Erythroblast (primary cell): ENCODE results near the gene P2RY1.
"Not testable (repeated sequence)": the region's sequence is repeated elsewhere in the genome, so short reads cannot be mapped to it uniquely, and the experiment has no call there.

Source experiments
- DNase-seq, 2 experiments: peaks; one replicate each; lab custom pipeline; 2025; lab: John Stamatoyannopoulos, UW
- GATA1 ChIP-seq: IDR thresholded peaks from 2 replicates; pipeline ENCODE4 v1.6.1; 2011; ENCODE audit warnings: low read depth, mild to moderate bottlenecking, control low read depth, low read length, moderate library complexity
- POLR2A ChIP-seq: IDR thresholded peaks from 2 replicates; pipeline ENCODE4 v1.6.1; 2011; ENCODE audit warnings: mild to moderate bottlenecking, low read length

The P2RY1 gene

DNA sequence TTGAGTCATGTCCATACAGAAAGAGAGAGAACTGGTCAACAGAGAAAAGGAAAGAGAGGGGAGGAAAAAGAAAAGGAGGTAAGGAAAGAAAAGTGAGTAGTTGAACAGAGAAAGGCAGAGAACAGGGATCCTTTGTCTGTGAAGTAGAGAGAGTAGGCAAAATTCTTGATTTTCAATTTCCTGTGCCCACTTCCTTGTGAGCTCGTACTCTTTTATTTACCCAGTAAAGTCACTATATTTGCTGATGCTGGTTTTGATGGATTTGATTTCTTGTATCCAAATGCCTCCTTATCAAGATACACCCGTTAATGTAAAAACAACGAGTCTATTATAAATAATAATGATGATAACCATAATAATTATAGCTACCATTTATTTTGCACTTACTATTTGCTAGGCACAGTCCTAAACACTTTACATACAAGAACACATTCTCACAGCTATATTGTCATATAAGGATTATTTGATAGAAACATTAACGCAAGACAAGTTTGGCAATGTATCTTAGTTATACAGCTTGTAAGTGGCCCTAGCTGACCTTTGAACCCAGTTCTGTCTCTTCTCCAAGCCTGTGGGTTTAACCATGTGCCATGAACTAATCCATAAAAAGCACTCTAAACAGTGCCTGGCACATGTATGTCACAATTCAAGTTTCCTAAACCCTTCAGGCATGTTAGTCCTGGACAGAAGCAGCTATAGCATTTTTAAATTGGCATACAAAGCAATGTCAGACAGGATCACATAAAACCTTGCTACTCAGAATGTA, 6.7 kb upstream of the P2RY1 start:
- no peak for DNase-seq
- TF ChIP-seq POLR2A (no peak), GATA1 (no peak)

DNA sequence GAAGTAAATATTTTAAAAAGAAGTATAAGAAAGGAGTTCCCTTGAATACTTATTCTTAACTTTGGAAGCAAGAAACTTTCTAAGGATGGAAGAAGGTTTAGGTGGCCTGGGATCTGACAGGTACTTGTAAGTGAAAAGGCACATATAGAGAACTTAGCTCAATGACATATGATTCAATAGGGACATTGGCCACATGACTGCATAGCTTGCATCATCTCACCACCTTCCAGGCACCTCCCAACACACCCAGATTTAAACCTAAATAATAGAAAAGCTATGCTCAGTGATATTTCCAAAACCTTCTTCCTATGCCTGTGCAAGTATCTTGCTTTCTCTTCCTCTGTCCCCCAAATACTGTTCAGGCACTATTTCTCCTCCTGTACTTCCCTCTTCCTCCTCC, 4.7 kb upstream of the P2RY1 start:
- DNase-seq, result peak; percentile 10 to 59
- TF ChIP-seq POLR2A, result no peak
- no peak for TF ChIP-seq GATA1

DNA sequence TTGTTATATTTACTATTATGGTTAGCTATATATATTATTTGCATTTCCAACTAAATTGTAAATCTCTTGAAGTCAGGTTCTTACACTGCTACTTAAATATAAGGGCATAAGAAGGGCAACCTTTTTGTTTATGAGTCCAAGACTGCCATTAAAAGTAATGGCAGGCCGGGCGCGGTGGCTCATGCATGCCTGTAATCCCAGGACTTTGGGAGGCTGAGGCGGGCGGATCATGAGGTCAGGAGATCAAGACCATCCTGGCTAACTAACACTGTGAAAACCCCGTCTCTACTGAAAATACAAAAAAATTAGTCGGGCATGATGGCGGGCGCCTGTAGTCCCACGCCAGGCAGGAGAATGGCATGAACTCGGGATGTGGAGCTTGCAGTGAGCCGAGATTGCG, 2.9 kb upstream of the P2RY1 start:
- TF ChIP-seq GATA1 (no peak), POLR2A (no peak)
- no peak for DNase-seq

DNA sequence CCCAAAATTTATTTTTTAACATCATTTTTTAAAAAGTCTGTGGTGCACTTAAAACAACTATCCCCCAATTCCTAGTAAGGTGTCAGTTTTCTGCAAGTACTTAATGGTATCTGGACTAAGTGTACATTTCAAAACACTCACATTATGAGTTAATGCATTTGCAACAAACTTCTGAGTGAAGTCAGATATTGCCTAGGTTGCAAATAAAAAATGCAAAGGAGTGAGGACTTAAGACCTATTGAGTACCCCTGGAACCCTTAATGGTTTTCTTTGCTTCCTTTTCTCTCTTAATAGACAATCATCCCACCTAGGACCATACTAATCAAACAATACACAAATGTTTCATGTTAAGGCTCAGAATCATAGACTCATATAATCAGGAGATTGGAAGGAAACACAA, 1.8 kb upstream of the P2RY1 start:
- DNase-seq, result no peak
- TF ChIP-seq POLR2A, result no peak
- no peak for TF ChIP-seq GATA1

DNA sequence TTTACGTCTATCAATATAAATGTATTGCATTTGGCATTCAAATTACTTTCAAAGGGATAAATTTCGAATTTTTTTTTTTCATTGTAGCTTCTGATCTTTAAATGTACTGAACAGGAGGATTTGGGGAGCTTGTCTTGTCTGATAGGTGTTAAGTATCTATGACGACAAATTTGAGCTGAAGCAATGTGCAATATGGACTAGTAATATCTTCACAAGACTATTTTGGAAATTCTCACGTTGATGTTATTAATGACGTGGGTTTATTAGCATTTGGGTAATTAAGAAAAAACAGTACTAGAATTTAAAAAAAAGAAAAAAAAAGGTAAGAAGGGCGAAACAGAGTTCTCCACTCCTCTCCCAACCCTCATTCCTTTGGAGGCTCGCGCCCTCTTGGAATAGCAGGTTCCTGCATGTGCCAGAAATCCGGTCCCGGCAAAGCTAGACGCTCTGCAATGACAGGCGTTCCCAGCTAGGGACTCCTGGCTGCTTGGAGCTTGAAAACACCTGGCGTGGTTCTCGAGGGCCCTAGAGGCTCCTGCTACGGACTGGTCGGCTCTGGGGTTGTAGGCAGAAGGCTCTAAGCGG, 648 bp upstream of the P2RY1 start:
- peak in 1 of 2 experiments; percentile 45 for DNase-seq
- TF ChIP-seq POLR2A (no peak), GATA1 (no peak)

DNA sequence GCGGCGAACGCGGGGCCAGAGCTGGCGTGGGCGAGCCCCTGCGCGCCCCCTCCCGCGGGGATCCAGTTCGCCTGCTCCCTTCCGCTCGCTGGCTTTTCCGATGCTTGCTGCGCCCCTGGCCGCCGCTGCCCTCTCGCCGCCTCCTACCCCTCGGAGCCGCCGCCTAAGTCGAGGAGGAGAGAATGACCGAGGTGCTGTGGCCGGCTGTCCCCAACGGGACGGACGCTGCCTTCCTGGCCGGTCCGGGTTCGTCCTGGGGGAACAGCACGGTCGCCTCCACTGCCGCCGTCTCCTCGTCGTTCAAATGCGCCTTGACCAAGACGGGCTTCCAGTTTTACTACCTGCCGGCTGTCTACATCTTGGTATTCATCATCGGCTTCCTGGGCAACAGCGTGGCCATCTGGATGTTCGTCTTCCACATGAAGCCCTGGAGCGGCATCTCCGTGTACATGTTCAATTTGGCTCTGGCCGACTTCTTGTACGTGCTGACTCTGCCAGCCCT, 721 bp downstream of the P2RY1 start:
- peak; percentile 67 to 77 for DNase-seq
- no peak for TF ChIP-seq GATA1
- TF ChIP-seq POLR2A, result no peak

DNA sequence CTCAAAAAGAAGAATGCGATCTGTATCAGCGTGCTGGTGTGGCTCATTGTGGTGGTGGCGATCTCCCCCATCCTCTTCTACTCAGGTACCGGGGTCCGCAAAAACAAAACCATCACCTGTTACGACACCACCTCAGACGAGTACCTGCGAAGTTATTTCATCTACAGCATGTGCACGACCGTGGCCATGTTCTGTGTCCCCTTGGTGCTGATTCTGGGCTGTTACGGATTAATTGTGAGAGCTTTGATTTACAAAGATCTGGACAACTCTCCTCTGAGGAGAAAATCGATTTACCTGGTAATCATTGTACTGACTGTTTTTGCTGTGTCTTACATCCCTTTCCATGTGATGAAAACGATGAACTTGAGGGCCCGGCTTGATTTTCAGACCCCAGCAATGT, 1.3 kb downstream of the P2RY1 start:
- DNase-seq, result no peak
- TF ChIP-seq GATA1 (no peak), POLR2A (no peak)

DNA sequence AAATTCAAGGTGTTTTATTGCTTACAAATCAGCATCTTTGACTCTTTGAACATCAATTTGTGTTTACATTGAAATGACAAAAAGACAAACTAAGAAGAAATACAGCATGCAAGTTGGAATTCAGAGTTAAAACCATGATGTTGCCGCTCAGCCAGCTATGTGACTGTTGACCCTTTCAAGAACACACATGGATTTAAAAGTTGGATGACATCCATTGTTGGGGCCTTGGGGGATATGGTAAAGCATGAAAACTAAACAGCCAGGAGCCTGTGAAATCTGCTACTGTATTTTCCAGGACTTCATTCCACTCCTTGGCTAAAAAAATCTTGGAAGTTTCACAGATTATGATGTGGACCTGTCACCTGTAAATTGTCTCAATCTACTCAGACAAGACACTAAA, 4.6 kb downstream of the P2RY1 start:
- no peak for TF ChIP-seq GATA1
- TF ChIP-seq POLR2A, result no peak
- DNase-seq, result no peak

DNA sequence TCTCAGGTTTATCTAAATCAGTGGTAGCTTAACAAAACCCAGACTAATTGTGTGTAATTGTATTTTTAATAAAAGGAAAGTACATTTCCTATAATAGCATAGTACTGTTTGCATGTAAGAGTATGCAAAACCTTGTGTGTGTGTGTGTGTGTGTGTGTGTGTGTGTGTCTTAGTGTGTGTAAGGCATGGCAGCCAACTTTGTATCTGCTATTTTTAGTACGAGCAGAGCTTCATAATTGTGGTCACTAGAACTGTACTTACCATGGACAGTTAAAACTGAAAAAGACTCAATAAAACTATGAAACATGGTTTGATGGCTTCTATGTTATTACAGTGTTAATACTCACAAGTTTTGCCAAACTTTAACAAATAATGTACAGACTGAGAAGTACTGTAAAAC, 6.2 kb downstream of the P2RY1 start:
- TF ChIP-seq POLR2A (no peak), GATA1 (no peak)
- DNase-seq, result no peak

DNA sequence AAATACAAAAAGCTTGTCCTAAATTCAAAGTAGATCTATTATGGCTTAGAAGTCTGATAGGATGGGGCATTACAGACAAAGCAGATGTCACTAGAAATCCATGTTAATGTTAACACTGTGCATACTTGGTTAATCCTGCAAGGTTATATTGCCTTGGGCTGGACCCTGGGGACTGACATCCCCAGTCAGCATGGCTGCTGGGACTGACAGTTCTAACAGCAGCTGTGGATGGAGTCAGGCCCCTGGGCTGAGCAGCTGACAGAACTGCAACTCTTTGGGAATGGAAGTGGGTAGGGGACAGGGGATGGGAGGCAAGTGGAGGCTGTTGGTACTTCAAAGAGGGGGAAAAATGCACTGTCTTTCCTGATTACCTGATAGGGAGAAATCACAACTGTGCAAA, 7.5 kb downstream of the P2RY1 start:
- no peak for TF ChIP-seq POLR2A
- DNase-seq, result no peak

DNA sequence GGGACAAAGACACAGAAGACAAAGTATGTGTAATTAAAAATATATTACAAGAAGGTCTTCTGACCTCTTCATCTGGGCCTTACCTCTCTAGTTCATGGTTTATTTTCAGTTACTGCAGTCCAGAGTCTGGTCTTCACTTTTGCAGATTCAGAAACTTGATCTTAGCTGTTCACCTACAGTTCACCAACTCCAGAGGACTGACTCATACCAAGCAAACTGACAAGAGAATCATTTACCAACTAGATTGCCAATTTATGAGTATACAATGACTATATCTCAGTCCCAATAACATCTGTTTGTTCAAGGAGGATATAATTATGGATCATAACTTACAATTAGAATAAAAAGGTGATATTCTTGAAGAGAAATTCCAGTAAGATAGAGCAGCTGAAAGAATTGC, 9.0 kb downstream of the P2RY1 start:
- no peak for DNase-seq

DNA sequence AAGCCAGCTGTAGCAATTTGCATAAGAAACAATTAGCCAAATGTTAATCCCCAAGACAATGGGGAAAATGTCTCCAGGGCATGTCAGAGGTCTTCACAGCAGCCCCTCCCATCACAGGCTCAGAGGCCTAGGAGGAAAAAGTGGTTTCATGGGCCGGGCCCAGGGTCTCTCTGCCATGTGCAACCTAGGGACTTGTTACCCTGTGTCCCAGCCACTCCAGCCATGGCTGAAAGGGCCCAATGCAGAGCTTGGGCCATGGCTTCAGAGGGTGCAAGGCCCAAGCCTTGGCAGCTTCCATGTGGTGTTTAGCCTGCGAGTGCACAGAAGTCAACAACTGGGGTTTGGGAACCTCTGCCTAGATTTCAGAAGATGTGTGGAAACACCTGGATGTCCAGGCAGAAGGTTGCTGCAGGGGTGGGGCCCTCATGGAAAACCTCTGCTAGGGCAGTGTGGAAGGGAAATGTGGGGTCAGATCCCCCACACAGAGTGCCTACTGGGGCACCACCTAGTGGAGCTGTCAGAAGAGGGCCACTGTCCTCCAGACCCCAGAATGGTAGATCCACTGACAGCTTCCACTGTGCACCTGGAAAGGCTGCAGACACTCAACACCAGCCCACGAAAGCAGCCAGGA, 11.8 kb downstream of the P2RY1 start:
- DNase-seq, result not testable (repeated sequence)

More for the DNA sequence above, 9.0 kb downstream of the P2RY1 start:
- TF ChIP-seq GATA1 (no peak), POLR2A (no peak)

DNA sequence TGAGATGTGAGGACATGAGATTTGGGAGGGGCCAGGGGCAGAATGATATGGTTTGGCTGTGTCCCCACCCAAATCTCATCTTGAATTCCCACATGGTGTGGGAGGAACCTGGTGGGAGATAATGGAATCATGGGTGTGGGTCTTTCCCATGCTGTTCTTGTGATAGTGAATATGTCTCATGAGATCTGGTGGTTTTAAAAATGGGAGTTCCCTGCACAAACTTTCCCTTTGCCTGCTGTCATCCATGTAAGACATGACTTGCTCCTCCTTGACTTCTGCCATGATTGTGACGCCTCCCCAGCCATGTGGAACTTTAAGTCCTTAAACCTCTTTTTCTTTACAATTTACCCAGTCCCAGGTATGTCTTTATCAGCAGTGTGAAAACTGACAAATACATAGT, 12.7 kb downstream of the P2RY1 start:
- peak in 1 of 2 experiments; percentile 34 for DNase-seq

DNA sequence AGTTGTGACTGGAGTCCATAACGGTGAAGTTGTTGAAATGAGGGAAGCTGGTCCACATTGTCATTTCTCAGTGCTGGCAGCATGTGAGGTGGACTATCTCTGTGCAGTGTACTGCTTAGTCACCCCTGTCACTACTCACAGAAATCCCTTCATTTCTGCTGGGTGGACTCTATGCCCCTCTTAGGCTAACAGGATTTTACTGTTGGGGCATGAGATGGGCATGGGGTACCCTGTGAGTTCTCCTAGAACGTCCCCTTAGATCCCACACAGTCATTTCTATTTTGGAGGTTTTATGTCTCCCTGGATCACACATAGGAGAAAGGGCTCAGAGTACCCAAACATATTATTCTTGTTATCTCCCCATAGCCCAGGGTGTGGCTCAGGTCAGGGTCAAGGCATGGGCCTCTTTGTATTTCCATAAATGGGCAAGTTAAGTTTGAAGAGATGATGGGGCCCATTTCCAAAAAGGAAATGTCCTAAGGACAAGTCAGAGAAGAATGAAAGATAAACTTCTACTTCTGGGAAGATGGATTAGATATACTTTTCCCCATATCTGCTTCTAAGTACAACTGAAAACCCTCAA, 15.2 kb downstream of the P2RY1 start:
- peak; percentile 49 to 64 for DNase-seq

DNA sequence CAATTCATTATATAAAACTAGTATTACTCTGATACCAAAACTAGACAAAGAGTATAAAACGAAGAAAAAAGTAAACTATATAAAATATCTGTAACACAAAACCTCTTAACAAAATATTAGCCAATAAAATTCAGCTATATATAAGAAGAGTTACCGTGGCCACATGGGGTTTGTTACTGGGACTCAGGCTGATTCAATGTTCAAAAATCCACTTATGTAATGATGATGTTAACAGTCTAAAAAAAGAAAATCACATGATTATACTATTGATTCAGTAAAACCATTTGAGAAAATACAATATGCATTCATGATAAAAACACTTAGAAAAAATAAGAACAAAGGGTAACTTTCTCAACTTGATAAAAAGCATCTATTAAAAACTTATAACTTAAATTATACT, 18.3 kb downstream of the P2RY1 start:
- DNase-seq, result no peak
- TF ChIP-seq GATA1 (no peak), POLR2A (no peak)

More for the DNA sequence above, 15.2 kb downstream of the P2RY1 start:
- TF ChIP-seq GATA1 (no peak), POLR2A (no peak)
